ENCODE results near the gene NAMPT.

Gene NAMPT

GRCh38 chr7:106270122-106270977, 14.4 kb downstream of the NAMPT start:
- no peak for DNase-seq

GRCh38 chr7:106269254-106269961, 15.4 kb downstream of the NAMPT start:
- no peak for DNase-seq

- no peak for DNase-seq
Measured at GRCh38 chr7:106265133-106265532, 19.6 kb downstream of the NAMPT start.

GRCh38 chr7:106262221-106262881, 22.4 kb downstream of the NAMPT start:
- DNase-seq: no peak

GRCh38 chr7:106260136-106260561, 24.6 kb downstream of the NAMPT start:
- DNase-seq: no peak

- DNase-seq: no peak
Measured at GRCh38 chr7:106258789-106259188, 26.0 kb downstream of the NAMPT start.

- DNase-seq: no peak
Measured at GRCh38 chr7:106257752-106258151, 27.0 kb downstream of the NAMPT start.

GRCh38 chr7:106256144-106256543, 28.6 kb downstream of the NAMPT start:
- no peak for DNase-seq

- DNase-seq: no peak
Measured at GRCh38 chr7:106255246-106255645, 29.5 kb downstream of the NAMPT start.

- no peak for DNase-seq
Measured at GRCh38 chr7:106254525-106255116, 30.2 kb downstream of the NAMPT start.

- DNase-seq: no peak
Measured at GRCh38 chr7:106252568-106252967, 32.2 kb downstream of the NAMPT start.

- no peak for DNase-seq
Measured at GRCh38 chr7:106249488-106249887, 35.3 kb downstream of the NAMPT start.

- no peak for DNase-seq
Measured at GRCh38 chr7:106248600-106248999, 36.2 kb downstream of the NAMPT start.

GRCh38 chr7:106247841-106248240, 36.9 kb downstream of the NAMPT start:
- no peak for DNase-seq

GRCh38 chr7:106246902-106247711, 37.7 kb downstream of the NAMPT start:
- DNase-seq: no peak

GRCh38 chr7:106243893-106244292, 40.9 kb downstream of the NAMPT start:
- DNase-seq: no peak

- DNase-seq: no peak
Measured at GRCh38 chr7:106239406-106239805, 45.4 kb downstream of the NAMPT start.

- no peak for DNase-seq
Measured at GRCh38 chr7:106238830-106239229, 46.0 kb downstream of the NAMPT start.

- no peak for DNase-seq
Measured at GRCh38 chr7:106236065-106236464, 48.7 kb downstream of the NAMPT start.

GRCh38 chr7:106234425-106234824, 50.4 kb downstream of the NAMPT start:
- no peak for DNase-seq

- no peak for DNase-seq
Measured at GRCh38 chr7:106231856-106232490, 52.8 kb downstream of the NAMPT start.

GRCh38 chr7:106225856-106226255, 58.9 kb downstream of the NAMPT start:
- no peak for DNase-seq
